PC-3 (cell line): ENCODE measurements around the gene SOD1. TPM values are rescaled to one million over a fixed set of nuclear protein-coding genes. Genes with fewer than 3 reads are reported as not detected.

ENCODE experiments used
- ATAC-seq: fragments of 200-7000 bp; cut with Tn5 transposase; 2 replicates; pipeline ENCODE4 v1.9.1; 2020; ENCODE audit warnings: mild to moderate bottlenecking, moderate library complexity
- BruUV-seq: library from RNA; stranded (reverse); fragments of 400-500 nt; replicated peaks from 2 replicates; lab custom pipeline; 2021; lab: Mats Ljungman, UMichigan
- CTCF ChIA-PET: fragments of 300-600 bp; sonication (Branson Sonifier 250); formaldehyde crosslinking; loops from one replicate; lab custom pipeline; 2022; ENCODE audit warnings: antibody characterized with exemption; lab: Charles Lee
- POLR2A ChIA-PET: fragments of 300-600 bp; sonication (Branson Sonifier 250); formaldehyde crosslinking; loops from one replicate; lab custom pipeline; 2022; ENCODE audit warnings: antibody characterized with exemption; ENCODE audit not compliant: unreplicated experiment; lab: Charles Lee
- DNase-seq: peaks from one replicate; pipeline ENCODE4 v3.0.0-alpha.2; 2015
- H2AFZ ChIP-seq: fragments of 300-600 bp; sonication (generic); 2 replicates; pipeline ENCODE4 v1.6.0; 2016; ENCODE audit warnings: antibody characterized with exemption, low read length
- H3F3A ChIP-seq: fragments of 300-600 bp; sonication (generic); one replicate; pipeline ENCODE4 v1.6.0; 2017; ENCODE audit warnings: antibody characterized with exemption, low read length, control low read depth, mild to moderate bottlenecking; ENCODE audit not compliant: unreplicated experiment
- H3K27ac ChIP-seq: fragments of 300-600 bp; sonication (generic); 2 replicates; pipeline ENCODE4 v1.5.1; 2016; ENCODE audit warnings: mild to moderate bottlenecking, low read length
- H3K27me3 ChIP-seq: fragments of 300-600 bp; sonication (generic); 2 replicates; pipeline ENCODE4 v1.6.1; 2016; ENCODE audit warnings: low read length, mixed read lengths
- H3K36me3 ChIP-seq: fragments of 300-600 bp; sonication (generic); 2 replicates; pipeline ENCODE4 v1.6.1; 2016; ENCODE audit warnings: low read depth, mixed run types, low read length, mixed read lengths
- H3K4me1 ChIP-seq: fragments of 300-600 bp; sonication (generic); 2 replicates; pipeline ENCODE4 v1.5.1; 2016; ENCODE audit warnings: low read length; ENCODE audit not compliant: insufficient read depth
- H3K4me2 ChIP-seq: fragments of 300-600 bp; sonication (generic); 2 replicates; pipeline ENCODE4 v1.6.0; 2016; ENCODE audit warnings: low read length
- H3K4me3 ChIP-seq: fragments of 300-600 bp; sonication (generic); 2 replicates; pipeline ENCODE4 v1.5.1; 2016; ENCODE audit warnings: mild to moderate bottlenecking, low read length, mixed read lengths
- H3K79me2 ChIP-seq: fragments of 300-600 bp; sonication (generic); 2 replicates; pipeline ENCODE4 v1.6.1; 2017; ENCODE audit warnings: low read length, mixed read lengths
- H3K9ac ChIP-seq: fragments of 300-600 bp; sonication (generic); 2 replicates; pipeline ENCODE4 v1.6.0; 2016; ENCODE audit warnings: mild to moderate bottlenecking, low read length
- H3K9me2 ChIP-seq: fragments of 300-600 bp; sonication (generic); replicated peaks from 2 replicates; pipeline ENCODE4 v1.6.1; 2016; ENCODE audit warnings: mixed run types, low read length, mixed read lengths
- H3K9me3 ChIP-seq: fragments of 300-600 bp; sonication (generic); 2 replicates; pipeline ENCODE4 v1.6.1; 2016; ENCODE audit warnings: low read length, mixed read lengths
- H4K20me1 ChIP-seq: fragments of 300-600 bp; sonication (generic); 2 replicates; pipeline ENCODE4 v1.6.1; 2016; ENCODE audit warnings: low read length, mixed read lengths
- EZH2 ChIP-seq: fragments of 300-600 bp; sonication (generic); IDR thresholded peaks from one replicate; pipeline ENCODE4 v1.6.1; 2017; ENCODE audit warnings: antibody characterized with exemption, mild to moderate bottlenecking, low read length; ENCODE audit not compliant: unreplicated experiment
- EZH2phosphoT487 ChIP-seq: fragments of 300-600 bp; sonication (generic); IDR thresholded peaks from 2 replicates; pipeline ENCODE4 v1.6.1; 2018; ENCODE audit warnings: mild to moderate bottlenecking, antibody characterized with exemption, low read length, borderline replicate concordance
- intact Hi-C: fragments of 100-400 bp; cut with micrococcal nuclease; formaldehyde crosslinking; loops from 2 replicates; pipeline ENCODE4 v1.9.0; 2023
- total RNA-seq: library from RNA; depleted of rRNA; stranded (reverse); fragments of >200 nt; gene quantifications from 2 replicates; pipeline ENCODE4 v1.2.3, GENCODE V29; 2014
- TF ChIP-seq, protein P1 (sequence below): fragments of 300-600 bp; sonication (generic); conservative IDR thresholded peaks from 2 replicates; pipeline ENCODE4 v1.5.1; 2017; ENCODE audit warnings: antibody characterized with exemption, low read depth, mild to moderate bottlenecking, low read length

The SOD1 gene
- total RNA-seq, 1 experiment from 2014 or later = 409 TPM

DNA sequence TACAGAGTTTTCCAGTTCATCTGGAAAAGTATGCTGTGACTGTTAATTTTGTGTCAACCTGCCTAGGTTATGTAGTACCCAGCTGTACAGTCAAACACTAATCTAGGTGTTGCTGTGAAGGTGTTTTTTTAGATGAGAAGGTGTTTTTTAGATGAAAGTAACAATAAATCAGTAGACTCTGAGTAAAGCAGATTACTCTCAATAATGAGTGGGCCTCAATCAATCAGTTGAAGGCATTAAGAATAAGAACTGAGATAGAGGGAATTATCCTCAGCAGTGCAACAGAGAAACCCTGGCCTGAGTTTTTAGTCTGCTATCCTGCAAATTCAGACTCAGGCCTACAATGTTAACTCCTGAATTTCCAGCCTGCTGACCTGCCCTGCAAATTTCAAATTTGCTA is 39.0 kb downstream of the SOD1 start:
- Histone ChIP-seq H3K36me3 (peaks cover 76% of the 10 kb centered on the region), H3K27me3 (no peaks in the 10 kb centered on the region), H3K4me1 (no peaks in the 10 kb centered on the region), H3K9ac (no peak overlapping the region), H2AFZ (no peak overlapping the region), H3K27ac (no peak overlapping the region), H3K4me3 (no peak overlapping the region), H3K4me2 (no peak overlapping the region), H4K20me1 (no peaks in the 10 kb centered on the region; the same call in 1 of the 2 replicates), H3K9me2 (no peaks in the 10 kb centered on the region), H3K79me2 (peaks cover 9% of the 10 kb centered on the region; the same call in 1 of the 2 replicates), H3F3A (no peaks in the 10 kb centered on the region), H3K9me3 (no peaks in the 10 kb centered on the region)
- BruUV-seq = no TSS peak
- DNase-seq (no peak), ATAC-seq (no peak)
- intact Hi-C loops = loop anchor here (5.0 kb wide), 1 partner anchor 34 kb away; the partner anchor contains the start of gene SCAF4
- POLR2A ChIA-PET = no interaction called here
- TF ChIP-seq EZH2phosphoT487 (no peak), EZH2 (no peak)
- TF ChIP-seq, protein P1, sequence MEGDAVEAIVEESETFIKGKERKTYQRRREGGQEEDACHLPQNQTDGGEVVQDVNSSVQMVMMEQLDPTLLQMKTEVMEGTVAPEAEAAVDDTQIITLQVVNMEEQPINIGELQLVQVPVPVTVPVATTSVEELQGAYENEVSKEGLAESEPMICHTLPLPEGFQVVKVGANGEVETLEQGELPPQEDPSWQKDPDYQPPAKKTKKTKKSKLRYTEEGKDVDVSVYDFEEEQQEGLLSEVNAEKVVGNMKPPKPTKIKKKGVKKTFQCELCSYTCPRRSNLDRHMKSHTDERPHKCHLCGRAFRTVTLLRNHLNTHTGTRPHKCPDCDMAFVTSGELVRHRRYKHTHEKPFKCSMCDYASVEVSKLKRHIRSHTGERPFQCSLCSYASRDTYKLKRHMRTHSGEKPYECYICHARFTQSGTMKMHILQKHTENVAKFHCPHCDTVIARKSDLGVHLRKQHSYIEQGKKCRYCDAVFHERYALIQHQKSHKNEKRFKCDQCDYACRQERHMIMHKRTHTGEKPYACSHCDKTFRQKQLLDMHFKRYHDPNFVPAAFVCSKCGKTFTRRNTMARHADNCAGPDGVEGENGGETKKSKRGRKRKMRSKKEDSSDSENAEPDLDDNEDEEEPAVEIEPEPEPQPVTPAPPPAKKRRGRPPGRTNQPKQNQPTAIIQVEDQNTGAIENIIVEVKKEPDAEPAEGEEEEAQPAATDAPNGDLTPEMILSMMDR = no peak
- CTCF ChIA-PET = no interaction called here

DNA sequence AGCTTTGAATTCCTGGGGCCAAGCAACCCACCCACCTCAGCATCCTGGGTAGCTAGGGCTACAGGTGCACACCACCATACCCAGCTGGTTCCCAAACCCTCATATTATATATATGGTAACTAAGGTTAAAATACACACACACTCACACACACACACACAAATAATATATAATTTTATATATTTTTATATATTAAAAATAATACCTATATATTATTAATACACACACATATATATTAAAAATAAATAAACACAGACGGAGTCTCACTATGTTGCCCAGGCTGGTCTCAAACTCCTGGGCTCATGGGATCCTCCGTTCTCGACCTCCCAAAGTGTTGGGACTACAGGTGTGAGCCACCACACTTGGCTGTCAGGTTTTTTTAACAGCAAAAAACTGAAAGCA is 40.5 kb downstream of the SOD1 start:
- H3K79me2 ChIP-seq = peaks cover 23% of the 10 kb centered on the region
- BruUV-seq = no TSS peak
- intact Hi-C loops = no loop called here

DNA sequence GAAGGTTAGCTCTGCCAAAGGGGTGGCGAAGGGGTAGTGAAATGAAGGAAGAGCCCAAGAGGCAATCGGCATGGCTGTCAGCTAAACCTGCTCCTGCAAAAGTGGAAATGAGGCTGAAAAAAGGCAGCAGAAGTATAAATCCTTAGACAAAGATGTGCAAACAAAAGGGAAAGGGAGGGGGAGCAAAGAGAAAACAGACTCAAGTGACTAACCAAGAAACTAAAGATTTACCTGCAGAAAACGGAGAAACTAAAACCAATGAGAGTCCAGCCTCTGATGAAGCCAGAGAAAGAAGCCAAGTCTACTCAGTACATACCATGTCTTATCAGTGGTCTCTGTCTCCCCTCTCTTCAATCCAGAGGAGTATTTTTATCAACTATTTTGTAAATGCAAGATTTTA is 47.1 kb downstream of the SOD1 start:
- Histone ChIP-seq H3K4me3 (no peak overlapping the region), H3K4me1 (peaks cover 10% of the 10 kb centered on the region), H3K36me3 (peaks cover 16% of the 10 kb centered on the region; the same call in 1 of the 2 replicates), H3K9ac (no peak overlapping the region), H3F3A (no peaks in the 10 kb centered on the region), H3K9me3 (no peaks in the 10 kb centered on the region), H3K9me2 (no peaks in the 10 kb centered on the region), H3K27me3 (no peaks in the 10 kb centered on the region), H2AFZ (no peak overlapping the region), H3K4me2 (no peak overlapping the region), H3K27ac (no peak overlapping the region), H4K20me1 (peaks cover 45% of the 10 kb centered on the region), H3K79me2 (peaks cover 88% of the 10 kb centered on the region)
- no TSS peak for BruUV-seq
- DNase-seq = no peak
- CTCF ChIA-PET = no interaction called here
- POLR2A ChIA-PET = no interaction called here
- no peak for ATAC-seq
- TF ChIP-seq, protein P1 = no peak
- intact Hi-C loops = no loop called here

More for the DNA sequence above, 40.5 kb downstream of the SOD1 start:
- H3K9me2 ChIP-seq = no peaks in the 10 kb centered on the region
- no peaks in the 10 kb centered on the region for H3K27me3 ChIP-seq
- no peak for TF ChIP-seq EZH2phosphoT487
- TF ChIP-seq EZH2 = no peak
- H3K4me3 ChIP-seq = no peak overlapping the region
- H4K20me1 ChIP-seq = no peaks in the 10 kb centered on the region; the same call in 1 of the 2 replicates
- ChIA-PET POLR2A (no interaction called here), CTCF (no interaction called here)
- no peaks in the 10 kb centered on the region for H3K4me1 ChIP-seq
- ATAC-seq = no peak
- no peak overlapping the region for H3K27ac ChIP-seq
- H3F3A ChIP-seq = no peaks in the 10 kb centered on the region
- H3K9me3 ChIP-seq = no peaks in the 10 kb centered on the region
- no peak overlapping the region for H3K4me2 ChIP-seq
- no peak overlapping the region for H2AFZ ChIP-seq
- peaks cover 63% of the 10 kb centered on the region for H3K36me3 ChIP-seq
- no peak overlapping the region for H3K9ac ChIP-seq
- no peak for DNase-seq
